ENCODE measurements around the gene TACR2.

The TACR2 gene

GRCh38 chr10:69419096-69419743 lies 2.5 kb upstream of the TACR2 start:
- TF ChIP-seq SIN3A (IDR thresholded peaks at IDR 0.05; ENCODE audit: borderline replicate concordance, insufficient read depth, low read length), result no peak
- TF ChIP-seq FOXP2 (optimal IDR thresholded peaks at IDR 0.05; ENCODE audit: borderline replicate concordance, extremely low read depth, extremely low read length, insufficient read depth), result no peak
- TF ChIP-seq POLR2AphosphoS5 (IDR thresholded peaks at IDR 0.05; ENCODE audit: low read depth, low read length), result no peak
- TF ChIP-seq TAF1 (IDR thresholded peaks at IDR 0.05; ENCODE audit: borderline replicate concordance, insufficient read depth, low read length), result no peak
- no peak for TF ChIP-seq REST (IDR thresholded peaks at IDR 0.05; ENCODE audit: insufficient read depth in 1 of 2, low read depth in 2 of 2, low read length in 2 of 2)

- no peak for TF ChIP-seq SIN3A (IDR thresholded peaks at IDR 0.05; ENCODE audit: borderline replicate concordance, insufficient read depth, low read length)
Observed at GRCh38 chr10:69418052-69418752, 1.5 kb upstream of the TACR2 start.

- TF ChIP-seq FOXP2 (optimal IDR thresholded peaks at IDR 0.05; ENCODE audit: borderline replicate concordance, extremely low read depth, extremely low read length, insufficient read depth) (no peak), SIN3A (IDR thresholded peaks at IDR 0.05; ENCODE audit: borderline replicate concordance, insufficient read depth, low read length) (no peak), REST (IDR thresholded peaks at IDR 0.05; ENCODE audit: insufficient read depth in 1 of 2, low read depth in 2 of 2, low read length in 2 of 2) (no peak), POLR2AphosphoS5 (IDR thresholded peaks at IDR 0.05; ENCODE audit: low read depth, low read length) (no peak), TAF1 (IDR thresholded peaks at IDR 0.05; ENCODE audit: borderline replicate concordance, insufficient read depth, low read length) (no peak)
Observed at GRCh38 chr10:69417542-69417941, 824 bp upstream of the TACR2 start.

GRCh38 chr10:69415951-69416350 lies 767 bp downstream of the TACR2 start:
- TF ChIP-seq FOXP2 (optimal IDR thresholded peaks at IDR 0.05; ENCODE audit: borderline replicate concordance, extremely low read depth, extremely low read length, insufficient read depth) (no peak), SIN3A (IDR thresholded peaks at IDR 0.05; ENCODE audit: borderline replicate concordance, insufficient read depth, low read length) (no peak), POLR2AphosphoS5 (IDR thresholded peaks at IDR 0.05; ENCODE audit: low read depth, low read length) (no peak), TAF1 (IDR thresholded peaks at IDR 0.05; ENCODE audit: borderline replicate concordance, insufficient read depth, low read length) (no peak), REST (IDR thresholded peaks at IDR 0.05; ENCODE audit: insufficient read depth in 1 of 2, low read depth in 2 of 2, low read length in 2 of 2) (no peak)

GRCh38 chr10:69415049-69415448 lies 1.7 kb downstream of the TACR2 start:
- TF ChIP-seq SIN3A (IDR thresholded peaks at IDR 0.05; ENCODE audit: borderline replicate concordance, insufficient read depth, low read length) (no peak), POLR2AphosphoS5 (IDR thresholded peaks at IDR 0.05; ENCODE audit: low read depth, low read length) (no peak), REST (IDR thresholded peaks at IDR 0.05; ENCODE audit: insufficient read depth in 1 of 2, low read depth in 2 of 2, low read length in 2 of 2) (no peak), TAF1 (IDR thresholded peaks at IDR 0.05; ENCODE audit: borderline replicate concordance, insufficient read depth, low read length) (no peak), FOXP2 (optimal IDR thresholded peaks at IDR 0.05; ENCODE audit: borderline replicate concordance, extremely low read depth, extremely low read length, insufficient read depth) (no peak)

Data from PFSK-1 (cell line).